Activated CD4-positive, CD25-positive, alpha-beta regulatory T cell (primary cell): ENCODE measurements around the gene NRROS.

Experiments
- DNase-seq, 4 experiments: peaks; one replicate each; lab custom pipeline; 2025; lab: John Stamatoyannopoulos, UW

Gene NRROS

DNA sequence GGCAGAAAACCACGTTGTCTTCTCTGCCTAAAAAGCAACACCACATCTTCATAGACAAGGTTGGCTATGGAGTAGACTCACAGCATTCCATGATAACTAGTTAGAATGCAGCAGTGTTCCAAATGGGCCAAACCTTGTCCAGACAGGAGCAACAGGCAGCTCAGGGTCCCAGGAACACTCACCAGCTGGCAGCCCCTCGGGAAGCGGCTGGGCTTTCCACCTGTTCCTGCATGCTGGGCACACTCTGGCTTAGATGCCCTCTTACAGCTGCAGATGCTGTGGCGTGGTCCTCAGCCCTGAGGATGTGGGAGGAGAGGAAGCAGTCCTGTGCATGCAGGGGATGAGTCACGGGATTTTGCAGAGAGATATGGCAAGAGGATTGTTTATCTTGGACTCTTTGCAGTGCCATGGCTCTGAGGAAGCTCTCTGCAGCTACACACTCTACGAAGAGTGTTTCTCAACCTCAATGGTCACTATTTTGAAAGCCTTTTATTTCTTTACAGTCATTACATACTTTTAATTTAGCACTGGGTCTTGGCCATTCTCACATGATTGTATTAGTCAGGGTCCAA is 11.3 kb downstream of the NRROS start:
- DNase-seq = no peak

DNA sequence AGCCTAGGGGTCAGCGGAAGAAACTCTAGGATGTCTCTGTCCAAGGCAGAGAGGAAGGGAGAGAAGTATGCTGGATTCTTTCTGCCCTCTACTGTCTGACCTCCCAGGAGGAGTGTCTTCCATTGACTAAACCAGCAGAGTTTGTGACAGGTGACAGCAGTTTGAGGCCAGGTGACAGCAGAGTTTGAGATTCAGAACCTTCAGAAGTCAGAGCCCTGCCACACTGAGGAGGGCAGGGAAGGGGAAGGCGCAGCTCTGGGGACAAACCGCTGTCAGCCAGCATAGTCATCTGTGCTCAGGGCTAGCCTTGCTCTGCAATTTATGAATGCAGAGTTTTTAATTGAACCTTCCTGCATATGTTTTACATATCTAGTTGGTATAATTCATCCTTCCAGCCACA is 12.3 kb downstream of the NRROS start:
- no peak for DNase-seq

DNA sequence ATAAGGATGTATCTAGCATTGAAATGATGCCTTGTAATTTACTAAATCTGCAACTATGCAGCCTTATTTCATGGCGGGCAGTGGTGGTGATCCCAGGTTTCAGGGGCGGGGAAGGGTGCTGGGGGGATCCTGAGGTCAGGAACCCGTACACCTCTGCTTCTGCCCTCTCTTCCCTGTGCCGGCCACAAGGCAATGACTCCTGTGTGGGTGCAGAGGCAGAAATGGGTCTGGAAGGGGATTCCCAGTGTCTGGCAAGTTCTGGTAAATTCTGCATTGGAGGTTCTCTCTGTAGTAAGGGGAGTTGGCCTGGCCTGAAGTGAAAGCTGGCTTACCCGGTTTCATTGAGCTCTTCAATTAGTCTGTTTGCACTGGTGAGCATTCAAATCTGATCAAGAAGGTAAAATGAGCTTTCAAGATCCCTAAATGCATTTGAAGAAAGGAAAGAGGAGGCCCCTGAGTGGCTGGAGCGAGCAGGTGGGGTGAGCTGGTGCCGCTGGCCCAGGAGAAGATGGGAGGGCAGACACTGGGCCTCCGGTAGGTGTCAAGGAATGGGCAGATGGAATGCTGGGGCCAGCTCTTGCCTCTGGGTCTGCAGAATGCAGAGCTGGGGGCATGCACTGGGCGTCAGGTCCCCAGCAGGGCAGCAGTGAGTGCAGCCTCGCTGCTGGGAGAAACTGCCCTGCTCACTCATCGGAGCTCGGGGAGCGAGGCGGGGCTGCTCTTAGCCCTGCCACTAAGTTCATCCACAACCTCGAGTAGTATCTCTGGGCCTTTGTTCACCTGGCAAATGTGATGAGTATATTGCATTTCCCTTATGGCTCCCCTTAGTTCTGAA is 13.7 kb downstream of the NRROS start:
- no peak for DNase-seq

DNA sequence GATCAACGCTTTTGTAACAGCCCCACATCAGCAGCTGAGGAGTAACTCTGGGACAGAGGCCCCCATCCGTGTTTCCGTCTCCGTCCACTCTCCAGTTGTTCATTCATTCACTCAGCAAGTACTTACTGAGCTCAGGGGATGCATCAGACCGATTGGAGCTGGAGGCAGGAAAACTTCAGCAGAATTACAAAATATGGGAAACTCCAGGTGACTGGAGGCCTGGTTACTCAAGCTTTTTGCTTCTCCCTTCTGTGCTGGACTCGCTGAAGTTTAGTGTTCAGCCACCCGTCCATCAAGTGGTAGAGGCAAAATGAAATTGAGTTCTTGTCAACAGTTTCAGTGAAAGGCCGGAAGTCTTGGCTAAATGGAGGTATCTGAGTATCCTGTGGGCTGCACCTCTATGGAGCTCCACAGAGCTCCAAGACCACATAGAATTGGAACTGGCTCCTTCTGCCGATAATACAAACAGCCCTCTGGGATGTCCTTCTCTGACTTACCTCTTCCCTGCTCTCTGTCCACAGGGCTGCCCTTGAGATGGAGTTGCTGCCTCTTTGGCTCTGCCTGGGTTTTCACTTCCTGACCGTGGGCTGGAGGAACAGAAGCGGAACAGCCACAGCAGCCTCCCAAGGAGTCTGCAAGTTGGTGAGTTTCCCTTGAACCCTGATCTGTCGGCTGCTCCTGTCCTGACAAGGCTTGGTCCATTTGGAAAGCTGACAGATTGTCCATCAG is 14.7 kb downstream of the NRROS start:
- no peak for DNase-seq

DNA sequence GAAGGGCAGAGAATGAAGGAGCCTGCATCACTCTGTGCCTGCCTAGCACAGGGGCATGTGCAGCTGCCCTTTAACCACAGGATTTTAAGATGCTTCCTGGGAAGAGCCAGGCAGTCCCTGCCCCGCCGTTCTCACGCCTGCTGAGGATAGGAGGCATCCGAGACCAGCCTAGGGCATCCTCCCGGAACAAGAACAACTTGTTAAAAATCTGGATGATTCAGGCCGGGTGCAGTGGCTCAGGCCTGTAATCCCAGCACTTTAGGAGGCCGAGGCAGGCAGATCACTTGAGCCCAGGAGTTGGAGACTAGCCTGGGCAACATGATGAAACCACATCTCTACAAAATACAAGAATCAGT is 15.2 kb downstream of the NRROS start:
- DNase-seq = no peak

DNA sequence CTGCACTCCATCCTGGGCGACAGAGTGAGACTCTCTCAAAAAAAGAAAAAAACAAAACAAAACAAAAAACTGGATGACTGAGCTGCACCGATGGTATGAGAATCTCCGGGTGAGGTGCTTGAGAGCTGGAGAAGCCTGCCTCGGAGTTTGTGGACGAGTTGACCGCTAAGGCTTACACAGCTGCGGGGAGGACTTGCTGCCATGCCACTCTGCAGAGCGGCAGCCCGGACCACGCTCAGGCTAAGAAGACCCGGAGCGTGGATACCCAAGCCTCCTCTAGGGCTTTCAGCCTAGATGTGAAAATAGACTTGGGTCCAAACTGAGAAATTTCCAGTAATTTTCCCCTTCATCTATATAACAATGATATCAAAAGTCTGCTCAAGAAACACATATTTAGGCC is 16.0 kb downstream of the NRROS start:
- DNase-seq = no peak

DNA sequence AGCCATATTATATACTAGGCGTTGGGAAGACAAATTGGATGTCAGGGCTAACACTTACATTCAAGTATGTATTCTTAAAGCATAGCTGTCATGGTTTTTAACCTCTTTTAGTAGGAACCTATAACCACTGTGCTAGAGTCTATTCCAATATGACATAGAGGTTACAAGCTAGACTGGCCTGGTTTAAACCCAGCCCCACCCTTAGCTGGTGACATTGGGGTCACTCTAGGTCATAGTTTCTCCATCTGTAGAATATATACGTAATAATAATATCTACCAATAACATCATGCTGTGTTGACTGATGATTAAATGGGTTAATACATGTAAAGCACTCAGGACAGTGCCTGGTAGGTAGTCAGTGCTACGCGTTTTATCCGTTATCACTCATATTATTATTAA is 16.7 kb downstream of the NRROS start:
- DNase-seq = no peak

DNA sequence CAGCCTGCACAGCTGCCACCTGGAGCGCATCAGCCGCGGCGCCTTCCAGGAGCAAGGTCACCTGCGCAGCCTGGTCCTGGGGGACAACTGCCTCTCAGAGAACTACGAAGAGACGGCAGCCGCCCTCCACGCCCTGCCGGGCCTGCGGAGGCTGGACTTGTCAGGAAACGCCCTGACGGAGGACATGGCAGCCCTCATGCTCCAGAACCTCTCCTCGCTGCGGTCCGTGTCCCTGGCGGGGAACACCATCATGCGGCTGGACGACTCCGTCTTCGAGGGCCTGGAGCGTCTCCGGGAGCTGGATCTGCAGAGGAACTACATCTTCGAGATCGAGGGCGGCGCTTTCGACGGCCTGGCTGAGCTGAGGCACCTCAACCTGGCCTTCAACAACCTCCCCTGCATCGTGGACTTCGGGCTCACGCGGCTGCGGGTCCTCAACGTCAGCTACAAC is 20.4 kb downstream of the NRROS start:
- no peak for DNase-seq

DNA sequence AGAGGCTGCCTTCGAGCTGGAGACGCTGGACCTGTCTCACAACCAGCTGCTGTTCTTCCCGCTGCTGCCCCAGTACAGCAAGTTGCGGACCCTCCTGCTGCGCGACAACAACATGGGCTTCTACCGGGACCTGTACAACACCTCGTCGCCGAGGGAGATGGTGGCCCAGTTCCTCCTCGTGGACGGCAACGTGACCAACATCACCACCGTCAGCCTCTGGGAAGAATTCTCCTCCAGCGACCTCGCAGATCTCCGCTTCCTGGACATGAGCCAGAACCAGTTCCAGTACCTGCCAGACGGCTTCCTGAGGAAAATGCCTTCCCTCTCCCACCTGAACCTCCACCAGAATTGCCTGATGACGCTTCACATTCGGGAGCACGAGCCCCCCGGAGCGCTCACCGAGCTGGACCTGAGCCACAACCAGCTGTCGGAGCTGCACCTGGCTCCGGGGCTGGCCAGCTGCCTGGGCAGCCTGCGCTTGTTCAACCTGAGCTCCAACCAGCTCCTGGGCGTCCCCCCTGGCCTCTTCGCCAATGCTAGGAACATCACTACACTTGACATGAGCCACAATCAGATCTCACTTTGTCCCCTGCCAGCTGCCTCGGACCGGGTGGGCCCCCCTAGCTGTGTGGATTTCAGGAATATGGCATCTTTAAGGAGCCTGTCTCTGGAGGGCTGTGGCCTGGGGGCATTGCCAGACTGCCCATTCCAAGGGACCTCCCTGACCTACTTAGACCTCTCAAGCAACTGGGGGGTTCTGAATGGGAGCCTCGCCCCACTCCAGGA is 21.1 kb downstream of the NRROS start:
- no peak for DNase-seq

DNA sequence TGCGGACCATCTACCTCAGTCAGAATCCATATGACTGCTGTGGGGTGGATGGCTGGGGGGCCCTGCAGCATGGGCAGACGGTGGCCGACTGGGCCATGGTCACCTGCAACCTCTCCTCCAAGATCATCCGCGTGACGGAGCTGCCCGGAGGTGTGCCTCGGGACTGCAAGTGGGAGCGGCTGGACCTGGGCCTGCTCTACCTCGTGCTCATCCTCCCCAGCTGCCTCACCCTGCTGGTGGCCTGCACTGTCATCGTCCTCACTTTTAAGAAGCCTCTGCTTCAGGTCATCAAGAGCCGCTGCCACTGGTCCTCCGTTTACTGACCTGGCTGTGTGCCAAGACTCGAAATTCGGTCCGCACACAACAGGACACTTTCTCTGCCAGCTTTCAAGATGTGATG is 21.9 kb downstream of the NRROS start:
- DNase-seq = no peak

DNA sequence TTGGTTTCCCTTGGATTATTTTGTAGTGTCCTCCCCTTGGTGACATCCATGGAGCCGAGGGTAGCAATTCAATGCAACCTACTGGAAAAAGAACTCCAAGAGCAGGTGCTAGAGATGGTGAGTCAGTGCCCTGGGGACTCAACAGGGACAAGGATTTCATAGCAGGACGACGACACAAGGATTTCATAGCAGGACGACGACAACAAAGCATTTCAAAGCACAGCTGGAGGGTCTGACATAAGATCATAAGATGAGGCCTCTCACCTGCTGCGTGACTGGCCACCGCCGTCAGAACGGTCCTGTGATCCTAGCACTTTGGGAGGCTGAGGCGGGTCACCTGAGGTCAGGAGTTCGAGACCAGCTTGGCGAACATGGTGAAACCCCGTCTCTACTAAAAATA is 22.5 kb downstream of the NRROS start:
- no peak for DNase-seq

DNA sequence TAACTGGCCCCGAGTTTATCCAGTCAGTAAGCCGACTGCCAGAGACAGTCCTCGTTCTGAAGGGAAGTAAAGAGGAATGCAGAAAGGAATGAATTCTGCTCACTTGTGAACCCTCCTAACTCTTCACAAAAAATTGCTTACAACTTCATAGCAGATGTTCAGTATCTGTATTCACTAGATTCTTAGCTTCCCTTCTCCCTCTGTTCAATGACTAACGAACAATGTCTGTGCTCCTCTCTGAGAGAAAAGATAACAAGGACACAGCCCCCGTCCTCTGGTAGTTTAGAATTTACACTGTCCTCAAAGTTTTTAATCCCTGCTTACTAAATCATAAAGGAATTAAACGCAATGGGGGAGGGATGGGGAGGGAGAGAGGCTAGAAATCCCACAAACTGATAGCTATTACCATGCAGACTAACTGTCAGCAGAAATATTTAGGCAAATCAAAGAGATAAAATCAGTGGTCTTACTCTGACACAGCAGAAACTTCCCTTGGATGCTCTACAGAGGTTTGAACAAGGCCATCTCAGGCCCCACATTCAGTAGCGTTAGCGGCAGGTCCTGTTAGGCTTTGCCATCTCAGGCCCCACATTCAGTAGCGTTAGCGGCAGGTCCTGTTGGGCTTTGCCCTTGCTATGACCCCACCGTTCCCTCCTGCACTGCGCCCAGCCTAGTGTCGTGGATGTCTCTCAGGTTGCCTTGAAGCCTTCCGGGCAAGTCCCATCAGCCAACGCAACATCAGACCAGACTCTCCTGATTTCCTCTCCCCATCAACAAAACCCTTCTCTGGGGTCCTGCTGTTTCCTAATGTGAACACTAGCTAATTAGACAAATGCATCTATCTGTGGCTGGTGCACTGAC is 23.4 kb downstream of the NRROS start:
- no peak for DNase-seq

DNA sequence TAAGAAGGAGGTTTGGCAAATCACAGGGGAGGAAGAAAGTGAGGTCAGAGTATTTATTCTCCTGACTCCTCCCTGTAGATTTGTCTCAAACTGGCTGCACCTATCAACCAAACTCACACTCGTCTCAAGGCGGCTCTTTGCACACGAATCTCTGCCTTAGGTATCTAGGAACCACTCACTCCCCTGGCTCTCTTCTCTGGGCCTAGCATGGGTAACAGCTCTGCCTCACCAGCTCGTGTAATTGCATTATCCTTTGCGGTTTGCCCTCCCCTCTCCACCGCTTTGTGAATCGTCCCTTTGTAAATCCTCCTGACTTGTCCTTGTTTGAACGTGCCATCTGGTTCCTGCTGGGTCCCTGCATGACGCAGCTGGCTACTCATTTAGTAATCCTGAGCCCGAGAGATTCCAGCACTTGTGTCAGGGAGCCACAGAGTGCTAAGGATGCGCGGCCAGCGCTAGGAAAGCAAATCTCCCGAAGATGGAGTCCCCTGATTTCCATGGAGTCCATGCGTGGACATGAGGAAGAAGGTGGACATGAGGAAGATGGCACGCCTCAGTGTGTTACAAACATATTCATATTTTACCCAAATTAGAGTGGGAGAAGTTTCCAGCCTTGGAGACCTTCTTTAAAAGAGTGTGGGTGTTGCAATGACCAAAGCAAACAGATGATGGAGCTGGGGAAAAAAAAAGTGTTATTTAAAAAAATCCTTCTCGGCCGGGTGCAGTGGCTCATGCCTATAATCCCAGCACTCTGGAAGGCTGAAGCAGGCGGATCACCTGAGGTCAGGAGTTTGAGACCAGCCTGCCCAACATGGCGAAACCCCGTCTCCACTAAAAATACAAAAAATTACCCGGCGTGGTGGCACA is 26.7 kb downstream of the NRROS start:
- no peak for DNase-seq

DNA sequence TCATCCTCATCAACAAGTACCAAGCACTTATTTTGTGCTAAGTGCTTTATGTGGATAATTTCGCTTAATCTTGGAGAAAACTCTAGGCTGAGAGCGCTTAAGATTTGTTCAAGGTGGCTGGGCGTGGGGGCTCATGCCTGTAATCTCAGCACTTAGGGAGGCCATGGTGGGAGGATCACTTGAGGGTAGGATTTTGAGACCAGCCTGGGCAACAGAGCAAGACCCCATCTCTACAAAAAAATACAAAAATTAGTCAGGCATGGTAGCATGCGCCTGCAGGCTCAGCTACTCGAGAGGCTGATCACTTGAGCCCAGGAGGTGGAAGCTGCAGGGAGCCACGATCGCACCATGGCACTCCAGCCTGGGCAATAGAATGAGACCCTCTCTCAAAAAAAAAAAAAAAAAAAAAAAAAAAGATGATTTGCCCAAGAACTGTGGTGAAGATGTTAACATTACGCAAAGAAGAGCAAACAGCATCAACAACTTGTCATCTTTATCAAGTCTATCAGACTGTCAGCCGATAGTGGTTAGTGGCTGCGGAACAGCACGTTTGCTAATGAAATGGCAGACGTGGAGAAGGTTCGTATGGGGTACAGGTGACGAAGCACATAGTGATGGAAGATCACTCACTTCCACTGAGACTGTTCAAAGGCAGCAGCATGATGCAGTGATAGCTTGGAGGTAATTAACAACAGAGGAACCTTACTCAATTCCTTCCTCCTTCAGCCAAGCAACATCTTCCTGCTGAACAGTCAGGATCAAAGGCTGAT is 27.7 kb downstream of the NRROS start:
- DNase-seq = no peak

DNA sequence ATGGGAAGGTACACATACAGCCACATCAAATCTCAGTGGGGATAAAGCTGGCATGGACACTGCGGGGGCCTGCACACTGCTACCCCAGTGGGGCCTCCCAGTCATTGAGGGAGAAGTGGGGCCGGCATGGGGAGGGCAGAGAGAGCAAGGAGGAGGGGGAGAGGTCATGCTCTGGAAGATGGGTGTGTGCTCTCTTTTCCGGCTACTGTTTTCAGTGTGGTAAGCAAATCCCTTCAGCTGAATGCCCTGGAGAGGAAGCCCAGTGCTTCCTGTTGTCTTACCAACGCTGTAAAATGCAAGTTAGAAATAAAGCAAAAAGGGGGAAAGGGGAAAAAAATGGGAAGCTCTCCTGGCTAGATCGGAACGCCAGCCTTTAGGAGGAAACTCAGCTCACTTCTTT is 30.8 kb downstream of the NRROS start:
- no peak for DNase-seq

DNA sequence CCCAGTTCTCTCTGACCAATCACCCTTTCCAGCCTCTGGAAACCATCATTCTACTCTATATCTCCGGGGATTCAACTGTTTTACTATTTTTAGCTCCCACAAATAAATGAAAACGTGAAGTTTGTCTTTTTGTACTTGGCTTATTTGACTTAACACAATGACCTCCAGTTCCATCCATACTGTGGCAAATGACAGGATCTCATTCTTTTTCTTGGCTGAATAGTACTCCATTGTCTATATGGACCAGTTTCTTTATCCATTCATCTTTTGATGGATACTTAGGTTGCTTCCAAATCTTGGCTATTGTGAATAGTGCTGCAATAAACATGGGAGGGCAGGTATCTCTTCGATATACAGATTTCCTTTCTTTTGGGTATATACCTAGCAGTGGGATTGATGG is 34.1 kb downstream of the NRROS start:
- no peak for DNase-seq

DNA sequence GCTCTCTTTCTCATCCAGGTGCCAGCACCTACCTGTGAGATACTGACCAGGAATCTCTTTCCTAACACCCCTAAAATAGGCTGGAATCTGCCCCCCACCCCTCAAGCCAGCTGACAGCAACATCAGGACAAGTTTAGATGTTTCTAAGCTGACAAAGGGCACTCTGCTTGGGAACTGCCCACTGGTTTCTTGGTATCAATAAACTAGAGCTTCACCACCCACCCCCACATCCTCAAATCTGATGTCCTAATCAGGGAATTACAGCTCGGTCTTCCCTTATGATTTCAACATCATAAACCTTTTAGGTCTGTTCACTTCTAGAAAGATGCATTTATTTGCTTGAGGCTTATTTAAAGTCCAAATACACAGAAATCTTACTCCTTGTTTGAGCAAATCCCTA is 37.9 kb downstream of the NRROS start:
- no peak for DNase-seq

DNA sequence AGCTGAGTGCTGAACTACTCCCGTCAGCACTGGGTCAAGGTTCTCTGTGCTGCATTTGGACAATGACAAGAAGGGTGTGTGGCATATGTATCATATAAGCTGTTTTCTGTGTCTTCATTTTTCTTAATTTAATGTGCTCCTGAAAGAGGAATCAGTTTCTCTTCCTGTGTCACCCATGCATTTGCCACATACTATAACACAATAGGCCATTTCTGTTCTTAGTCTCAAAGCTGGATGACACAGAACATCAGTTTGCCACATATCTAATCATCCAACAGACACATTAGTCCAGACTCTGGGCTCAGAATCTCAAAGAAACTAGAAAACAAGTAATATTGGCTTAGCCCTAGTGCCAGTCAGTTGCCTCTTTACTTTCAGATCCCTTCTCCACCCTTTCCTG is 38.4 kb downstream of the NRROS start:
- no peak for DNase-seq

DNA sequence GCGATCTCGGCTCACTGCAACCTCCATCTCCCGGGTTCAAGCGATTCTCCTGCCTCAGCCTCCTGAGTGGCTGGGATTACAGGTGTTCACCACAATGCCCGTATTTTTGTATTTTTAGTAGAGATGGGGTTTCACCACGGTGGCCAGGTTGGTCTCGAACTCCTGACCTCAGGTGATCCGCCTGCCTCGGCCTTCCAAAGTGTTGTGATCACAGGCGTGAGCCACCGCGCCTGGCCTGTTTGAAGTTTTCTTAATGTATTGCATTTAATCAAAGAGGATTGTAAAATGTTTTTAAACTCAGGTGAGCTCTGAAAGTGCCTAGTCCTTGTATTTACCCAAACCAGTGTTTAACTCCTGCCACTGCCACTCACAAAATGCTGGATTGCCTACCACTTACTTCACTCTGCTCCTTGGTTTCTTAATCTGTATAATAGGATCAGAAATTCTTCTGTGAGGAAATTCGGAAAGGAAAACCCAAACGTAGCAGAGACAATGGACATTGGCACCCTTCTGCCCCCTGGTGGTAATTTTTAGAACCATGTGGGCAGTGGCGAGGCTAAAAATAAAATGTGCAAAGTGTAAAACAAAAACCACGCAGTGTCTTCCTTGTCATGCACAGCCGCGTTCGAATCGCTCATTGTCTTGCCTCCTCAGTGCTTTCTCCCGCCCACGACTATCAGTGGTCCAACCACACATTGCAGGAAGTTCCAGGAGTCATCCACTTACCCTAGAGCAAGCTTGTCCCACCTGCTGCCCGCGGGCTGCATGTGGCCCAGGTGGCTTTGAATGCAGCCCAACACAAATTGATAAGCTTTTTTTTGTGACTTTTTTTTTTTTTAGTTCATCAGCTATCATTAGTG is 45.3 kb downstream of the NRROS start:
- peak; percentile 18 to 36 (median 31) for DNase-seq
